22Rv1 (cell line): Measurements from ENCODE around the gene STARD9.

Source experiments
- ZFX ChIP-seq: fragments of 450-650 bp; IDR thresholded peaks from 2 replicates; pipeline ENCODE4 v1.6.1; 2017; ENCODE audit warnings: antibody characterized with exemption, borderline replicate concordance
- TF ChIP-seq, protein P1 (sequence below): fragments of 450-650 bp; IDR thresholded peaks from 2 replicates; pipeline ENCODE4 v1.5.1; 2017; ENCODE audit warnings: mild to moderate bottlenecking

DNA sequence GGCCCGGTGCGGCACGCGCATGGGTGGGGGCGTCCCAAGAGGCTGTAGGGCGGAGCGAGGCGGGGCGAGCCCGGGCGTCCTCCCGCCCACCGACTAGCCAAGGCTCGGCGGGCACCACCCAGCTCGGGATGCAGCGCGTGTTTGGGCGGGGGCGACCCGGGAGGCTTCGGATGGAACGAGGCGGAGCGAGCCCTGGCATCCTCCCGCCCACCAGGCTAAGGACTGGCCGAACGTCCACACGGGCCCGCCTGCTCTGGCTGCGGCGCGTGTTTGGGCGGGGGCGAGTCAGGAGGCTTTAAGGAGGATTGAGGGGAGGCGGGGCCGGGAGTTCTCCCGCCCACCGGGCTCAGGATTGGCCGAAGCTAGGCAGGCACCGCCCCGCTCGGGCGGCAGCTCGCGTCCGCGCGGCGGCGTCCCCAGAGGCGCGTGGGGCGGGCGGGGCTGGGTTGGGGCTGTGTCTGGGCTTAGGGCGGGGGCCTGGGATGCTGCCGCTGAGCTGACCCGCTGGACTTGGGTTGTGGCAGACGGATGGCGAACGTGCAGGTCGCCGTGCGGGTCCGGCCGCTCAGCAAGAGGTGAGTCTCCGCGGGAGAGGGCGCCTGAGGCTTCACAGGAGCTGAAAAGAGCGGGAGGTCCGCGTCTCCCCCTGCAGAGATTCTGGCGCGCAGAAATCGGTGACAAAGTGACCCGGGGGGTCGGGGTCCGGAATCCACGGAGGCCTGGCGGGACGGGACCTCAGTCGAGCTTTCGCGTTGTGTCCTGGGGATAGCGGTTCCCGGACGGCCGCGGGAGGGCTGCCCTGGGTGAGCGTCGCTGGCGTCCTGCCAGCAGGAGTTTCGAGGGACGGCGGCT lies at the start of gene STARD9:
- TF ChIP-seq, protein P1, sequence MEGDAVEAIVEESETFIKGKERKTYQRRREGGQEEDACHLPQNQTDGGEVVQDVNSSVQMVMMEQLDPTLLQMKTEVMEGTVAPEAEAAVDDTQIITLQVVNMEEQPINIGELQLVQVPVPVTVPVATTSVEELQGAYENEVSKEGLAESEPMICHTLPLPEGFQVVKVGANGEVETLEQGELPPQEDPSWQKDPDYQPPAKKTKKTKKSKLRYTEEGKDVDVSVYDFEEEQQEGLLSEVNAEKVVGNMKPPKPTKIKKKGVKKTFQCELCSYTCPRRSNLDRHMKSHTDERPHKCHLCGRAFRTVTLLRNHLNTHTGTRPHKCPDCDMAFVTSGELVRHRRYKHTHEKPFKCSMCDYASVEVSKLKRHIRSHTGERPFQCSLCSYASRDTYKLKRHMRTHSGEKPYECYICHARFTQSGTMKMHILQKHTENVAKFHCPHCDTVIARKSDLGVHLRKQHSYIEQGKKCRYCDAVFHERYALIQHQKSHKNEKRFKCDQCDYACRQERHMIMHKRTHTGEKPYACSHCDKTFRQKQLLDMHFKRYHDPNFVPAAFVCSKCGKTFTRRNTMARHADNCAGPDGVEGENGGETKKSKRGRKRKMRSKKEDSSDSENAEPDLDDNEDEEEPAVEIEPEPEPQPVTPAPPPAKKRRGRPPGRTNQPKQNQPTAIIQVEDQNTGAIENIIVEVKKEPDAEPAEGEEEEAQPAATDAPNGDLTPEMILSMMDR = no peak; the same call in 1 of the 2 replicates
- no peak for TF ChIP-seq ZFX
